ENCODE measurements around the gene KRTAP24-1.

Gene KRTAP24-1

GRCh38 chr21:30234643-30235042 lies 48.1 kb downstream of the KRTAP24-1 start:
- no peak for TF ChIP-seq POLR2A (IDR thresholded peaks at IDR 0.05; ENCODE audit: extremely low read depth, insufficient read length)
- TF ChIP-seq CTCF (IDR thresholded peaks at IDR 0.05; ENCODE audit: low read depth, low read length) = no peak
- TF ChIP-seq MAX (IDR thresholded peaks at IDR 0.05; ENCODE audit: low read depth, low read length) = no peak
- TF ChIP-seq MYC (IDR thresholded peaks at IDR 0.05; ENCODE audit: low read depth, low read length) = no peak
- no peak overlapping the region for H3K4me3 ChIP-seq (ENCODE audit: low read depth, low read length)
- no peak for DNase-seq (ENCODE audit: low read depth)

- DNase-seq (ENCODE audit: low read depth) = no peak
- TF ChIP-seq CTCF (IDR thresholded peaks at IDR 0.05; ENCODE audit: low read depth, low read length) = no peak
- TF ChIP-seq MYC (IDR thresholded peaks at IDR 0.05; ENCODE audit: low read depth, low read length) = no peak
- no peak for TF ChIP-seq MAX (IDR thresholded peaks at IDR 0.05; ENCODE audit: low read depth, low read length)
- TF ChIP-seq POLR2A (IDR thresholded peaks at IDR 0.05; ENCODE audit: extremely low read depth, insufficient read length) = no peak
- no peak overlapping the region for H3K4me3 ChIP-seq (ENCODE audit: low read depth, low read length)
These were observed 48.7 kb downstream of the KRTAP24-1 start for GRCh38 chr21:30234050-30234449.

GRCh38 chr21:30233228-30234020 lies 49.3 kb downstream of the KRTAP24-1 start:
- TF ChIP-seq MAX (IDR thresholded peaks at IDR 0.05; ENCODE audit: low read depth, low read length) = no peak
- no peak for TF ChIP-seq POLR2A (IDR thresholded peaks at IDR 0.05; ENCODE audit: extremely low read depth, insufficient read length)
- TF ChIP-seq MYC (IDR thresholded peaks at IDR 0.05; ENCODE audit: low read depth, low read length) = no peak
- TF ChIP-seq CTCF (IDR thresholded peaks at IDR 0.05; ENCODE audit: low read depth, low read length) = no peak
- no peak overlapping the region for H3K4me3 ChIP-seq (ENCODE audit: low read depth, low read length)
- no peak for DNase-seq (ENCODE audit: low read depth)

- DNase-seq (ENCODE audit: low read depth) = no peak
- TF ChIP-seq MYC (IDR thresholded peaks at IDR 0.05; ENCODE audit: low read depth, low read length) = no peak
- TF ChIP-seq MAX (IDR thresholded peaks at IDR 0.05; ENCODE audit: low read depth, low read length) = no peak
- no peak for TF ChIP-seq POLR2A (IDR thresholded peaks at IDR 0.05; ENCODE audit: extremely low read depth, insufficient read length)
- TF ChIP-seq CTCF (IDR thresholded peaks at IDR 0.05; ENCODE audit: low read depth, low read length) = no peak
- H3K4me3 ChIP-seq (ENCODE audit: low read depth, low read length) = no peak overlapping the region
These were observed 50.7 kb downstream of the KRTAP24-1 start for GRCh38 chr21:30232011-30232410.

Measured in NB4 (cell line).